GM19324 (cell line): ENCODE results near the gene PCSK2.

Experiments
- ATAC-seq: cut with Tn5 transposase; IDR thresholded peaks from one replicate; pipeline ENCODE4 v1.9.1; 2021; ENCODE audit warnings: mild to moderate bottlenecking, moderate library complexity; ENCODE audit not compliant: unreplicated experiment, low FRiP score

The PCSK2 gene

DNA sequence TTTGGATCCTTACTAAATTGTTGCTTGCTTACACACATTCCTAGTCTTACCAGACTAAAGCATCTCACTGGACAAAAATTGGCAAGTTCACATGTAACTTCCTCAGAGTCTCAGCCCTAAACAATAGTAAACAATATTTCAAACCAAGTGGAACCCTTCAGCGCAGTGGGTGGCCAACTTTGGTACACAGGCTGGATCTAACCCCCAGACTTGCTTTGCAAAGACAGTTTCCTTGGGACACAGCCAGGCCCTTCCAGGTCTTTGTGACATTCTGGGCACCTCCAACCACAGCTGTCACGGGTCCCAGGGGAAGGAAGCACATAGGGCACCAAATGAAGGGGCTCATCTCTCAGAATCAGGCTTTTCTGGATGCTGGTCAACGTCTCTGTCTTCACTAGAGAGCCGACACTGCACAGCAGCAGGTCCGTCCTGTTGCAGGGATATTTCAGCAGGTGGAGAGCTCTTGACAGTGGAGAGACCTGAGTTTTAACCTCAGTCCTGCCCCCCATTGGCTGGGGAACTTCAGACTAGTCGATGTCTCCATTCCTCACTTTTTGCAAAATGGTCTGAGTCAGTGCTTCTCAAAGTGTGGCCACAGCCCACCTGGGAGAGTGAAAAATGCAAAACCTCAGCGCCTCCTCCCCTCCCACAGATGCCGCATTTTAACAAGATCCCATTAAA is 212.9 kb downstream of the PCSK2 start:
- no peak for ATAC-seq

DNA sequence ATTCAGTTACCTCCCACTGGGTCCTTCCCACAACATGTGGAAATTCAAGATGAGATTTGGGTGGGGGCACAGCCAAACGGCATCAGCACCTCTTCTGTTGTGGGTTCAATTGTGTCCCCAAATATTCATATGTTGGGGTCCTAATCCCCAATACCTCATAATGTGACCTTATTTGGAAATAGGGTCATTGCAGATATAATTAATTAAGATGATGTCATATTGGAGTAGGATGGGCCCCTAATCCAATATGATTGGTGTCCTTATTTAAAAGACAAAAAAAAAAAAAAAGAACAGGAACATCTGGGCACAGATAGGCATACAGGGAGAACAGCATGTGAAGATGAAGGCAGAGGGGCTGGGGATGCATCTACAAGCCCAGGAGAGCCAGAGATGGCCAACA is 214.9 kb downstream of the PCSK2 start:
- no peak for ATAC-seq

DNA sequence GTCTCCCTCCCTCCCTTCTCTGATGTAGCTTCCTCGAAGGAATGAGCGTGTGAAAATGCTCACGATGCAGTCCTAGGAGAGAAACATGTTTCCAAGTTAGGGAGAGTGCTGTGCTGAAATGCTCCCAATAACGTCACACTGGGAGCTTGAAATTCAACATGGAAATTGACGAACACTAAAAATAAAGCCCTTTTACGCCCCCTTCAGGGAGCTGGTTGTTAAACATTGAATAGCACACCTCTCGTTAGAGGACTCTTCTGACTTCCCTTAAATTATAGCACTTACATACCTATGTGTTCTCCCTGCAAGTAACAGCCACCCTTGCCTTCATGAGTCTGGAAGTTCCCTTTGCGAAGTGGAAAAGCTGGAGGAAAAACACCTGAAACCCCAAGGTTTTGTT is 215.7 kb downstream of the PCSK2 start:
- no peak for ATAC-seq

DNA sequence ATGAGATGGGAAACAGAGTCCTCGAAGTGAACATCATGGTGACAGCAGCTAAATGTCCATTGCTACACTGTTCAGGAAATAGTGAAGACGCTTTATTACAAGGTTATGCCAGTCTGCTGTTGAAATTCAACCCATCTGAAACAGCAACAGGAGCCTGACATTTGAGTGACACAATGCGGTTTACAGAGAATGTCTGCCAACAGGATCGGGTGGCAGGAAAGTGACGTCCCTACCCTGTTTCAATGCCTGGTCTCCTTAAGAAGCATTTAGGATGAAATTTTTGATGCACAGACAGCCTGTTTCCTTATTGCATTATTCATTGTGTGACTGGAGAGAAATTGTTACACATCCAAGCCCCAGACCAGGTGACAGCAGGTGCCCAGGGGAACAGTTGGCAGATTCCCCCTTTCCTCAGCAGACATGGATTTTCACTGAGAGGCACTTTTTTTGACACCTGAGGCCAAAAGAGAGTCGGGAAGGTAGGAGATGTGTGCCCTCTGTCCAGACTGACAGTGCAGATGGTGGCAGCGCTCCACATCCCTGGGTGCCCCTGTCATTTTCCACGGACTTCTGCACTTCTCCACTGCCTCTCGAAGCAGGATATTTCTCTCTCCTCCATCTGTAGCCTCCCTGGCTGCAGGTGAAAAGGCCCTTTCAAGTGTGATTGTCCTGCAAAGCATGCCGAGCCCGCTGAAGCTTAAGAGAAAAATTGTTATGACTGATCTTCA is 216.5 kb downstream of the PCSK2 start:
- ATAC-seq = no peak

DNA sequence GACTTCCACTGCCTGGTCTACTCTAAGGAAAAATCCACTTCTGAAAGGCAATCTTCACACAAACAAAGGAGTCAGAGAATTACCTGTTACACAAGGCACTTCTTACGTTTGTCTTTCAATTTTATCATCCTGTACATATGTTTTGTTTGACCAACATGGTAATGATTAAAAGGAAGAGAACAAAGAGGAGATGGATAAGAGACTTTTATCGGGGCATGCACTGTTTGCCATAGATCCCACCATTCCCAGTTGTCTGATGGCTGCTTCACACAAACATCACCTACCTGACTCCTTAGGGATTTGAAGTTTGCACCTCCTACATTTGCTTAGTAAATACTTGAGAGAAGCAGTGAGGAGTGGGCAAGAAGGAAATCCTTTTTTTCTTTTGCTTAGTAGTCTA is 217.3 kb downstream of the PCSK2 start:
- no peak for ATAC-seq

DNA sequence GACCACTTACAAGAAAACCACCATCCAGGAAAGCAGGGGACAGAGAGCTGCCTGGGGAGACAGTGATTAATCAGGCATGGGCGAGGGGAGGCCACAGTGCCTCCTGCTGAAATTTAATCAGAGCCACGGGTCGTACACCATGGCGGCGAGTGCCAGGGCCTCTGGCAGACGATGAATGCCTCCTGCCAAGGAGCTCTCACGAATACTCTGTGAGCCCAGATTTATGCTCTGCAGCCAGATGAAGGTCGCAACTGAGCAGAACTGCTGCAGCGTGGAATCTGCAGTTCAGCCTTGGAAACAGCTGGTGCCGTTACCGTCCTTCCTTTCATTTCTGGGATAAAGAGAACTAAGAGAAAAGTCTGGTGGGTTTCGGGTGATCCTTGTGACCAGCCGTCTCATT is 218.7 kb downstream of the PCSK2 start:
- no peak for ATAC-seq

DNA sequence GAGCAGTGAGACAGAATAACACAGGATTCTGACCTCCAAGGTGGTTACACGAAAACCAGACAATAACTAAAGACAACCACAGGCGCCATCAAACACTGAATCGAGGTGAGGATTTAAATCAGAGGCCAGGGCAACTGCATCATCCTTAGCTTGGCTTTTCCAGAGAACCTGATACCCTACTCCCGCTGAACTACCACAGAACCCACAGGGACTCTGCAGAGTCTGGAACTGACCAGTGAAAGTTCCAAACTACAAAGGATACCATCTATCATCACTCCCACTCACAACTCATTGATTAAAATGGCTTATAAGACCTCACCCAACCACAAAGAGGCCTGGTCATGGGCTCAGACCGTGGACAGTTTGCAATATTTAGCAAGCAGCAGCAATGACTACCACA is 219.3 kb downstream of the PCSK2 start:
- no peak for ATAC-seq

DNA sequence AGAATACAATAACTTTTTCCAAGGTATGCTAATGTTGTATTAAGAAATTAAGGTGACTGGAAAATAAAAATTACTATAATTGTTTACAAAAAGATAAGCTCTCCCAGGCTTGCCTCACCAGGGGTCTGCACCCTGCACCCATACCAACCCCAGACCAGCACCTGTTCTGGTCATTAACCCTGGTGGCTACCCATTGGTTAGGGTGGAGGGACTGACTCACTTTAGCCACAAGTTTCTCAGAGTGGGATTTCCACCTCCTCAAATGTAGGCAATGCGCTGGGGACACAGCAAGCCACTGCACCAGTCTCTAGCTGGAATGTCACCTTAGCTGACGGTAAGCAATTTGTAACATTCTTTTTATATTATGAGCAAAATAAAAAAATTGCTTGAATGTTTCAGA is 221.2 kb downstream of the PCSK2 start:
- ATAC-seq = no peak

DNA sequence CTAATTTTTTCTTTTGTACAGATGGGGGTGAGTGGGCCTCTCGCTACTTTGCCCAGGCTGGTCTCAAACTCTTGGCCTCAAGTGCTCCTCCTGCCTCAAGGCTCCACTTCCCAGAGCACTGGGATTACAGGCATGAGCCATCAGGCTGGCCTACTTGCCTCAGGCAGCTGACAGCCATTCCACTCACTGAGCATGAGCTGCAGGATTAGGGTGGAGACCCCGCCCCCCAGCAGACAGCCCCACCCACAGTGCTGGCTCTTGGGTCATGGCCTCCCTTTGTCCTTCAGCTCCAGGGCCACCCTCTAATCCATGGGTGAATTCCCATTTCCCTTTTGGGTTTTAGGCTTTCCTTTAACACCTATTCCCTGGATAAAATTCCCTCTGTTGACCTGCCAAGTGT is 222.2 kb downstream of the PCSK2 start:
- ATAC-seq = no peak

DNA sequence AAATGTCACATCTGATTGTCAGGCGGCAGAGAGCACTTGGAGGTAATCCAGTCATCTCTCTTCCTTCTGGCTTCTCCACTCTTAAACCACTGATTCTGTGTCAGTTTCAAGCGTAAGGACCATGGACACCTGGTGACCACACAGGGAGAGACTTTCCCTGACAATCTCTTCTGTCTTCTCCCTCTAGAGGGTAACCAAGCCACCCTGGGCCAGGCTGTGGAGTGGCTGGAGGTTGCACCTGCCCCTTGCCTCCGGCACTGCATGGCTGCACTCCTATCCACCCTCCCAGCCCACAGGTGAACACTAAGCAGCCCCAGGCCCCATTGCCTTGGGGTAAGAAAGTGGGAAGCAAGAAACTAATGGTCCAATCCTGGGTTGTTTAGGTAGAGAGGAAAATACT is 225.6 kb downstream of the PCSK2 start:
- no peak for ATAC-seq

DNA sequence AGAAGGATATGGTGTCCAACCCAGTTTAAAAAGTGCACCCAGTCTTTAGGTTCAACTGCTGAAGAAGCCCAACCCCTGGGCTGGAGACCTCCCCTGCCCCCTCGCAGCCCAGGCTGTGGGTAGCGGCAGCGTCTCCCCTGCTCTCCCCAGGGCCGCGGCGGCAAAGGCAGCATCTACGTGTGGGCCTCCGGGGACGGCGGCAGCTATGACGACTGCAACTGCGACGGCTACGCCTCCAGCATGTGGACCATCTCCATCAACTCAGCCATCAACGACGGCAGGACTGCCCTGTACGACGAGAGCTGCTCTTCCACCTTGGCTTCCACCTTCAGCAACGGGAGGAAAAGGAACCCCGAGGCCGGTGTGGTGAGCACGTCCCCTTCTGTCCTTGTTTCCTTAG is 226.8 kb downstream of the PCSK2 start:
- no peak for ATAC-seq

DNA sequence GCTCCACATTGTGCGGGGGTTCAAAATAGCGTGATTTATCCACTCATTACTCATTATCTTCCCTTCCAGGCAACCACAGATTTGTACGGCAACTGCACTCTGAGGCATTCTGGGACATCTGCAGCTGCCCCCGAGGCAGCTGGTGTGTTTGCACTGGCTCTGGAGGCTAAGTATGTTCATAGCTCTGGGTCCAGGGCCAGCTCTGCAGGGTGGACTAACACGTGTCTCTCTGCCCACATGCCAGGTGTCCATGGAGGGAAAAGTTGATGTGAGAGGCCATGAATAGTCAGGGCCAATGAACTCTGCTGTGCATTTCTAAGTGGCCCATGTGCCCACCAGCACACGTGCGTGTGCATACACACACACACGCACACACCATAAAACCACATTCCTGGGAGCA is 229.4 kb downstream of the PCSK2 start:
- no peak for ATAC-seq

DNA sequence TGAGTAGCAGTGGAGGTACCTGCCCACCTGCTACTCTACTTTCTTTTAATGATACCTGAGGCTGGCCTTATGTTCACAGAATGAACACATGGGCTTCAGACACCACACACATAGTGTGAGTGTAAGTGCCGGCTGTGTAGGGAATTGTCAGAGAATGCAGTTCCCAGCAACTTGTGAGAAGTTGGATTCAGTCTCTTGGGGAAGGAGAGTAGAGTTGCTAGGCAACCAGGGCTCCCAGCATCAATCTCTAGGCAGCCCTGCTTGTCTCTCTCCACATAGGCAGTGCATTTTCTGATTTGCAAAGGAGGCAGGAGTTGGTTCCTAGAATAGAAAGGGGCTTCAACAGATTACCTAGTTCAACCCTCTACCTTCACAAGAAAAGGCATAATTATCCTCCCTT is 230.2 kb downstream of the PCSK2 start:
- ATAC-seq = no peak

DNA sequence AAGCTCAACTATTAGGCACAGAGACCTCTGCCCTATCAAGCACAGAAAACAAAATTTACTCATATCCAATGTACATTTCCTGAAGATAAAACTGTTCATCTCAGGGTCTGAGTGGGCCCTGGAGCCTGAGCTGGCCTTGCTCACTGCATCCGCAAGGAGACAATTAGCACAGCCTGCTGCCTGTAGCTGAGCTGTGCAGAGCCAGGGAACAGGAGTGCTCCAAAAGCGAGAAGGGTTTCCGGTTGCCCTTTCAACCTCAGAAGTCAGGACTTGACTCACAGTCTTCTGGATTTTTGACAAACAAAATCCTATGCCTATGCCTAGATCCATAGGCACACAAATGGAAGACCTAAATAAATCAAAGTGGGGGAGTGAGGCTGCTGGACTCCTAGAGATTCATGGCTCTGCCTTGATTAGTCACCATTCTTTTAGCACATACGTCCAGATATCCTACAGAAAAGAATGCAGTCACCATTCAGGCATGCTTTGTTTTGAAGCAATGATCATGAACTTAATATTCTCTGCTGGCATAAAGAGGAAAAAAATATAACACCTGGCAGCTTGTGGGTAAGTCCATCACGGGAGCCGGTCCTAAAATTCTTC is 230.8 kb downstream of the PCSK2 start:
- no peak for ATAC-seq

DNA sequence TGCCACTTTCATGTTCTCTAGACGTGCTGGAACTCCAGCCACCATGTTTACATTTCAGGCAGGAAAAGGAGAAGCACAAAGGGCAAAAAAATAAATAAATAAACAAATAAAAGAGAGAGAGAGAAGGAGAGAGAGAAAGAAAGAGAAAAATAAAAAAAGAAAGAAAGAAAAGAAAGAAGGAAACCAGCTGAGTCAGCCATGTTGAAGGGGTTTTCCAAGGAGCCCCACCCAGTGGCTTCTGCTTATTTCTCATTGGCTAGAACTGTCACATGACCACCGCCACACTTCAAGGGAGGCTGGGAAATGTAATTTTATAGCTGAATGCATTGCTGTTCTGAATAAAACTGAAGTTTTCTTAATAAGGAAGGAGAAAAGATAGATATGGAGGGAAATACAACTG is 233.3 kb downstream of the PCSK2 start:
- no peak for ATAC-seq

DNA sequence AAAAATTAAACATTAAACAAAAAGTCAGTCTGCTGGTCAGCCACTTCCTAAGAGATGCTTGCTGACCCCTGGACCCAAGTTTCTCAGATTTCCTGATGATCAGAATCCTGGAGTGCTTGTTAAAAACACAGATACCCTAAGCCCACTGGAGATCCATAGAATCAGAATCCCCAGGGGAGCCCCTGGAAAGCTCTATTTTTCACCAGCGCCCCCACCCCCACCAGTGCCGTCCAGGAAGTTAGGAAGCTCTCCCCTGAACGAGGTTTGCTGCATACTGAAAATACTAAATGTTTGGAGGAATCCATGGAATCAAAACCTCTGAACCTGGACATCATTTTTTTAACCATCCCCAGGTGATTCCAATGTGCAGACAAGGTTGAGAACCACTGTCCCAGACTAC is 235.1 kb downstream of the PCSK2 start:
- no peak for ATAC-seq

DNA sequence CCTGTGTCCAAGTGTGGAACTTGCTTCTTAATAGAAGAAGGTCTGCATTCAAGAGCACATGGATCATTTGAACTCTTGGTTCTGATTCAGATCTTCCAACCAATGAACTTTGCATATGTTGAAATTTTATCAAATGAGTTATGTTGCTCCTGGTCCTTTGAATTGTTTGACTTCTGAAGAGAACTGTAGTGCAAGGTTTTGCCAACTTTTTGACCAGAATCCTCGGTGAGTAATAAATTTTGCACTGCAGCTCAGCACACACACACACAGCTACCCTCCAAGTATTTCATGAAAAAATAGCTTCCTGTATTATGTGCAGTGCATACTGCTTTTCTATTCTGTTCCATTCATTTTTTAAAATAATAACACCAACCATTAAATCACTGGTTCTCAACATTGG is 236.9 kb downstream of the PCSK2 start:
- ATAC-seq = no peak

DNA sequence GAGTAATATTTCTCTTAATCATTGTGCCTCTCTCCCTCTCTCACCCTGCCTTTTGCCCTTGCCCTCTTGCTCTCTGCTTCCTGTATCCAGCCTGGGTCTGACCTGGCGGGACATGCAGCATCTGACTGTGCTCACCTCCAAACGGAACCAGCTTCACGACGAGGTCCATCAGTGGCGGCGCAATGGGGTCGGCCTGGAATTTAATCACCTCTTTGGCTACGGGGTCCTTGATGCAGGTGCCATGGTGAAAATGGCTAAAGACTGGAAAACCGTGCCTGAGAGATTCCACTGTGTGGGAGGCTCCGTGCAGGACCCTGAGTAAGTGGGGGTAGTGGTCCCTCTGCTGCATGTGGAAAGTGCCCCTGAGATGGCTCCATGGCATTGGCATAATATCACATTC is 238.4 kb downstream of the PCSK2 start:
- no peak for ATAC-seq

DNA sequence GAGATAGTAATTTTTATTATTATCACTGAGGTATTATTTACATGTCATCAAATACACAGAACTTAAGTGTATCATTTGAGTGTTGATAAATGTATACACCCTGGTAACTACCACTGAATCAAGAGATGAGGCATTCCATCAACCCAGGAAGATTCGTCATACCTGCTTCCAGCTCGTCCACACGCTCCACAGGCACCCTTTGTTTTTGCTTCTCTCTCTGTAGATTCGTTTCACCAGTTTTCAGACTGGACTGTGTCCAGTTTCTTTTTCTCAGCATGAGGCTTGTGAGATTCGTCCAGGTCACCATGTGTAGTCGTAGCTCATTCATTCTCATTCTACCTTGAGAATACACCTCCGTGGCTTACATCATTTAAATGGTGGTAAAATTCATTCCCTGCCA is 239.8 kb downstream of the PCSK2 start:
- no peak for ATAC-seq

DNA sequence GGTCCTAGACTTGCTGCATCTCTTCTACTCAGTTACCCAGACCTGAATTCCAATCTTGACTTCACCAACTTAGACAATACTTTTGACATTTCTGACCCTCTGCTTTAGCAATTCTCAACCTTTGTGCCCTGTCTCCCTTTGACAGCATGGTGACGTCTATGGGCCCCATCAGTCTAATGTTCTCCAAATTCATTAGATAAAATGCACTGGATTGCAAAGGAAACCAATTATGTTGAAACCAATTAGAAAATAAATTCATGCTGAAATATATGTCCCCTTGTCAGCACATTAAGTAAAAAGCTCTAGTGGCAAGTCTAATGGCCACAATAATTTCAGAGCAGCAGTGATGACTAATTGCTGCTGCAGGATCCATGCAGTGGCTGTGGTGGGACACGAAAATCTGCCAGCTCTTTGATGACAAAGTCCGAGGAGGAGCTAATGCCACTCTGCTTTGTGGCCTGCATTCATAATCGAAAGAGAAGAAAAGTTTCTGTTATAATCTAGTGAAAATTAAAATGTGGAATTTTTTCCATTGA is 240.3 kb downstream of the PCSK2 start:
- no peak for ATAC-seq

DNA sequence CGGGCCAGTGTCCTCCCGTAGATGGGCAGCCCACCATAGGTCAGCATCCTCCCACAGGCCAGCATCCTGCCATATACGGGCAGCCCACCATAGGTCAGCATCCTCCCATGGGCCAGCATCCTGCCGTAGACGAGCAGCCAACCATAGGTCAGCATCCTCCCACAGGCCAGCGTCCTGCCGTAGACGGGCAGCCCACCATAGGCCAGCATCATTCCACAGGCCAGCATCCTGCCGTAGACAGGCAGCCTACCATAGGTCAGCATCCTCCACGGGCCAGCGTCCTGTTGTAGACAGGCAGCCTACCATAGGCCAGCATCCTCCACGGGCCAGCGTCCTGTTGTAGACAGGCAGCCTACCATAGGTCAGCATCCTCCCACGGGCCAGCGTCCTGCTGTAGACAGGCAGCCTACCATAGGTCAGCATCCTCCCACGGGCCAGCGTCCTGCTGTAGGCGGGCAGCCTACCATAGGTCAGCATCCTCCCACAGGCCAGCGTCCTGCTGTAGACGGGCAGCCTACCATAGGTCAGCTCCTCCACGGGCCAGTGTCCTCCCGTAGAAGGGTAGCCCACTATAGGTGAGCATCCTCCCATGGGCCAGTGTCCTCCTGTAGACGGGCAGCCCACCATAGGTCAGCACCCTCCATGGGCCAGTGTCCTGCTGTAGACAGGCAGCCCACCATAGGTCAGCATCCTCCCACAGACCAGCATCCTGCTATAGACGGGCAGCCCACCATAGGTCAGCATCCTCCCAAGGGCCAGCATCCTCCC is 241.4 kb downstream of the PCSK2 start:
- no peak for ATAC-seq
